SK-N-SH (cell line): ENCODE results near the gene ZNF804B.

Experiments used
- EZH2phosphoT487 ChIP-seq: fragments of 200-600 bp; sonication (generic); IDR thresholded peaks from 2 replicates; pipeline ENCODE4 v1.6.1; 2017; ENCODE audit warnings: low read depth, mixed run types, mild to moderate bottlenecking, antibody characterized with exemption, moderate library complexity, borderline replicate concordance
- FOXJ3 ChIP-seq: sonication (generic); formaldehyde crosslinking; IDR thresholded peaks from 2 replicates; pipeline ENCODE4 v1.5.1; 2020; ENCODE audit warnings: mild to moderate bottlenecking, missing genetic modification reagents
- GATA2 ChIP-seq: sonication (generic); formaldehyde crosslinking; IDR thresholded peaks from 2 replicates; pipeline ENCODE4 v1.5.0; 2020; ENCODE audit warnings: mild to moderate bottlenecking, missing genetic modification reagents
- MEF2A ChIP-seq: IDR thresholded peaks from 2 replicates; pipeline ENCODE4 v1.4.0; 2012; ENCODE audit warnings: low read depth, borderline replicate concordance
- MXI1 ChIP-seq: IDR thresholded peaks from 2 replicates; pipeline ENCODE4 v1.6.1; 2012; ENCODE audit warnings: mild to moderate bottlenecking, low read depth, low read length, improper control_type of control experiment
- POLR2AphosphoS5 ChIP-seq: IDR thresholded peaks from 2 replicates; pipeline ENCODE4 v1.6.1; 2012; ENCODE audit warnings: low read depth, low read length
- SMC3 ChIP-seq: IDR thresholded peaks from 2 replicates; pipeline ENCODE4 v1.6.1; 2012; ENCODE audit warnings: low read depth, low read length, improper control_type of control experiment
- YY1 ChIP-seq: IDR thresholded peaks from 2 replicates; pipeline ENCODE4 v1.4.0; 2012; ENCODE audit warnings: low read depth, mild to moderate bottlenecking
- TF ChIP-seq, protein P1 (sequence below): fragments of 200-600 bp; sonication (generic); IDR thresholded peaks from 2 replicates; pipeline ENCODE4 v1.6.1; 2017; ENCODE audit warnings: antibody characterized with exemption, mild to moderate bottlenecking, moderate library complexity

DNA sequence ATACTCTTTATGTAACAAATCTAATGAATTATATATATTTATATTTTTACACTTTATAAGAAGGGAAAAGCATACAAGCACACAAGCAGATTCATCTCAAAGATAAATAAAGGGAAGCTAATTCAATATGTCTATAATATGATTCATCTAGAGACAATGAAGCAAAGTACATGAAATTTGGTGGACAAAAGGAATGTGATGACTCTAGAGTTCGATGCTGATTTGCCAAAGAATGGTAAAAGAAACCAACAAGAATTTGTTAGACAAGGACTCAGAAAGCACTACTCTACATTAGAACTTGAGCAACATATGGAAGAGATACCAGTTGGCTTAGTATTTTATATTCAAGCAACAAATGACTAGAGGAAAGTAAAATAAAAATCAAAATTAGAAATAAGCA is 572.5 kb downstream of the ZNF804B start:
- TF ChIP-seq GATA2 (CRISPR knock-in tag) (no peak), POLR2AphosphoS5 (no peak), EZH2phosphoT487 (no peak), SMC3 (no peak), MEF2A (no peak), FOXJ3 (no peak), MXI1 (no peak), YY1 (no peak)
- TF ChIP-seq, protein P1, sequence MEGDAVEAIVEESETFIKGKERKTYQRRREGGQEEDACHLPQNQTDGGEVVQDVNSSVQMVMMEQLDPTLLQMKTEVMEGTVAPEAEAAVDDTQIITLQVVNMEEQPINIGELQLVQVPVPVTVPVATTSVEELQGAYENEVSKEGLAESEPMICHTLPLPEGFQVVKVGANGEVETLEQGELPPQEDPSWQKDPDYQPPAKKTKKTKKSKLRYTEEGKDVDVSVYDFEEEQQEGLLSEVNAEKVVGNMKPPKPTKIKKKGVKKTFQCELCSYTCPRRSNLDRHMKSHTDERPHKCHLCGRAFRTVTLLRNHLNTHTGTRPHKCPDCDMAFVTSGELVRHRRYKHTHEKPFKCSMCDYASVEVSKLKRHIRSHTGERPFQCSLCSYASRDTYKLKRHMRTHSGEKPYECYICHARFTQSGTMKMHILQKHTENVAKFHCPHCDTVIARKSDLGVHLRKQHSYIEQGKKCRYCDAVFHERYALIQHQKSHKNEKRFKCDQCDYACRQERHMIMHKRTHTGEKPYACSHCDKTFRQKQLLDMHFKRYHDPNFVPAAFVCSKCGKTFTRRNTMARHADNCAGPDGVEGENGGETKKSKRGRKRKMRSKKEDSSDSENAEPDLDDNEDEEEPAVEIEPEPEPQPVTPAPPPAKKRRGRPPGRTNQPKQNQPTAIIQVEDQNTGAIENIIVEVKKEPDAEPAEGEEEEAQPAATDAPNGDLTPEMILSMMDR, result no peak
